KOPT-K1 (cell line): ENCODE results near the gene C1orf210.

Source experiments
- H3K27ac ChIP-seq: fragments of 200-600 bp; sonication (generic); 2 replicates; pipeline ENCODE4 v1.5.1; 2016; ENCODE audit warnings: antibody characterized with exemption, mild to moderate bottlenecking, low read depth, low read length; ENCODE audit not compliant: poor library complexity, severe bottlenecking
- H3K36me3 ChIP-seq: fragments of 200-600 bp; sonication (generic); 2 replicates; pipeline ENCODE4 v1.5.1; 2017; ENCODE audit warnings: antibody characterized with exemption, mild to moderate bottlenecking, low read length, moderate library complexity; ENCODE audit not compliant: insufficient read depth
- H3K9me3 ChIP-seq: fragments of 200-600 bp; sonication (generic); 2 replicates; pipeline ENCODE4 v1.5.1; 2017; ENCODE audit warnings: antibody characterized with exemption, low read length, mild to moderate bottlenecking; ENCODE audit not compliant: insufficient read depth, poor library complexity, severe bottlenecking

The C1orf210 gene

DNA sequence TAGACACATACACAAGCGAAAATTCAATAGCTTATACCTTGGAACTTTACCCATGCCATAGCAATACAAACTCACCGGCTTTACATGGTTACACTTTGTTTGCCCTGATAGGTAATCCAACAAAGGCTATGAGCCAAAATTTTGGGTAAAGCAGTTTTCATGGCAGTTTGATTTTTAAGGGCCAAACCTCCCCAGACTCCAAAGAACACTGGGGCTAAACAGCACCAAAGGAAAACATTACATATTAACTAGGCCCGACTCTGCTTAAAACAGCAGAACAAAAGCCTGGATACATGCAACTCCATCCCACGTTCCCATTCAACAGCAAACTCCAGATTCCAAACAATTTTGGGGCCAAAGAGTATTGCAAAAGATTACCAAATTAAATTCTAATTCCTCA, 19.9 kb downstream of the C1orf210 start:
- no peaks in the 10 kb centered on the region for H3K36me3 ChIP-seq
- H3K9me3 ChIP-seq, result peaks cover 22% of the 10 kb centered on the region
- no peak overlapping the region for H3K27ac ChIP-seq

DNA sequence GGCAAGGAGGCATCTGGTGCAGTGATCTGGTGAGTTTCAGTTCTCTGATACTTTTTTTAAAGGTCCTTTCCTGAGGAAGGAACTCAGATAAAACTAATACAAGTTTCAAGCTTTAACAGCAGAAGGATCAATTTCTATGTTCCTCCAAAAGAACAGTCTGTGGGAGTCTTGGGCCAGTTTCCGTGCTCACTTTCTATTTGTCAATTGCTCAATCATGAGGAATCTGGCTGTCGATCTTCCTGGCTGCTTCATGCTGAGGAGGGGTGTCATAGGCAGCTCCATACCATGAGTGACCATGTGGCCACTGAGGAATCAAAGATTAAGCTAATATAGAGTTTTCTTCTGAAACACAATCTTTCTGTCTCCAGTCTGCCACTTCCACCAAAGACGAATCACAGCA, 27.0 kb downstream of the C1orf210 start:
- H3K36me3 ChIP-seq, result no peaks in the 10 kb centered on the region
- peaks cover 31% of the 10 kb centered on the region for H3K9me3 ChIP-seq
- no peak overlapping the region for H3K27ac ChIP-seq

DNA sequence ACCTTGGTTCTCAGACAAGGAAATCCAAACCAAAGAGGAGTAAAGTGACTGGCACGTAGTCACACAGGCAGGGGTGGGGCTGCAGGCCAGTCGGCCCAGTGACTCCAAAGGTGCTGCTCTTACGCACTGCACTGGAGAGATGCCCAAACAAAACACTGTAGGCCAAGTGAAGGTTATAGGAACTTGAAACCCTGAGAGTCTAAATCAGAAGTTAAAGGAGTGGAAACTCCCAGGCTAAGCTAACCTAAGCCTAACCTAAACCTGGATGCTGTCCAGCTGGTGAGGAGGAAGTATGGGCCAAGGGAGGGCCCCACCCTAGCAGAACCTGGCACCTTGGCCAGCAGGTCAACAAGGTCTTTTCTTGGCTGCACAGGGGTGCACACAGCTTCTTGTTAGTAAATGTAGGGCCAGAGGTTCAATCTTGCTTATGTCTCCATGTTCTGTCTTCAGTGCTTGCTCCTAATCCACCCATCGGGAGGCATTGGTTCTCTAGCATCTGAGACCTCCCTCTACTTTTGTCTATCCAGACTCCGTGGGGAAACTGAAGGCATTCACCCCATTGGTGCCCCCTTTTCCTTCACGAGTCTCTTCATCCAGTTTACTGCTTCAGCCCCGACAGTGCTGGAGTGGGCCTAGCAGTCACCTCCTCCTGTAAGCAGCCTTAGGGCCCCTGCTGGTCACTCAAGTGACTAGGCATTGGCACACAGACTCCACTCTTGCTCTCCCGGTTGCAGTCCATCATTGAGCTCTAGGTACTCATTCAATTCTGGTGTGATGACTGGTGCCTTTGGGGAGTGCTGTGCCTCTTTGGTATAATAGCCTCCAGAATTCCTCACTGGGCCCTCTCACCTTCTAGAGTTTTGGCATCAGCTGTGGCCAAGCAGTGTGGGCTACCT, 28.5 kb downstream of the C1orf210 start:
- Histone ChIP-seq H3K36me3 (no peaks in the 10 kb centered on the region), H3K27ac (no peak overlapping the region), H3K9me3 (peaks cover 19% of the 10 kb centered on the region)

DNA sequence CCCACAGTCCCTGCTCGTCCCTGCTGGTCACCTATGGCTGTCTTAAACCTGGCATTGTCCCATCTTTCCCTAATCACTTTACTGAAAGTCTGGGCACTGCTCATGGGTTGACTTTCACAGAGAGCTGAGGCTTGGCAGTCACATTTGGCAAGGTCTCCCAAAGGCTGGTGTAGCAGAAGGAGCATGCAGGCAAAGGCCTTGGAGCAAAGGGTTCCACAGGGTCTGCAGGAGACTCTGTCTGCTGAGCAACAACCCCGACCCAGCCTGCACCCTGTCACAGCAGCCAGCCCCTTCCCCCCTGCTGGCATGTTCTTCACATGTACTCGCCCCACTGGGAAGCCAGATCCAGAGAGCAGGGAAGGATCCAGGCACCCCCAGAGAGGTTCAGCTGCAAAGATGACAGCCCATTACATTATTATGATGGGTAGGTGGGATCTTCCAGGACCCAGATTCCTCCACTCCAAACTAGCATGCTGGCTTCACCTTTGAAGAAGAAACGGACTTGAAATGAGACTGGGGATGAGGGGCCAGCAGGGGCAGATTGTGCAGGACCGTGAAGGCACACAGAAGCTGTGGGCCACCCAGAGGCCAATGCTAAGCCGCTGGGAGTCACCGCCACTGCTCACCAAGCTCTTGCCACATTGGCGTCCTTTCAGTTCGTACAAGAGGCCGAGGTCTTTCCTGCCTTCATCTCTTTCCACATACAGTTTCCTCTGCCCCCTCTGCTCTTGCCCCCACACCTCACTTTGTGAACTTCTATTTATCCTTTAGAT, 29.8 kb downstream of the C1orf210 start:
- H3K27ac ChIP-seq, result no peak overlapping the region
- no peaks in the 10 kb centered on the region for H3K36me3 ChIP-seq
- peaks cover 28% of the 10 kb centered on the region for H3K9me3 ChIP-seq

DNA sequence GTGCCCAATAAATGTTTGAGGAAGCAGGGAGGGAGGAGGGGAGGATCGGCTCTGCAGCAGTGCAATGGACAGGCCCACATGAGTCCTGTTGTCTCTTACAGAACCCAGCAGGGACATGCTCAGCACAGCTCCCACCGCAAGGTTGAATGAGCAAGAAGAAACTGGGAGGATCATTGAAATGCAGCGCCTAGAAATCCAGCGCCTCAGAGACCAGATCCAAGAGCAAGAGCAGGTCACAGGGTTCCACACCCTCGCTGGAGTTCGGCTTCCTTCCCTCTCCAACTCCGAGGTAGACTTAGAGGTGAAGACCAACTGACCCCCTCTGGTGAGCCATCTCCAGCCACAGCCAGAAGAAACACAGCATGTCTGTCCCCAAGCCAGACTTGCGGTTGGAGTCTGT, 31.5 kb downstream of the C1orf210 start:
- no peaks in the 10 kb centered on the region for H3K36me3 ChIP-seq
- no peak overlapping the region for H3K27ac ChIP-seq
- H3K9me3 ChIP-seq, result peaks cover 42% of the 10 kb centered on the region

DNA sequence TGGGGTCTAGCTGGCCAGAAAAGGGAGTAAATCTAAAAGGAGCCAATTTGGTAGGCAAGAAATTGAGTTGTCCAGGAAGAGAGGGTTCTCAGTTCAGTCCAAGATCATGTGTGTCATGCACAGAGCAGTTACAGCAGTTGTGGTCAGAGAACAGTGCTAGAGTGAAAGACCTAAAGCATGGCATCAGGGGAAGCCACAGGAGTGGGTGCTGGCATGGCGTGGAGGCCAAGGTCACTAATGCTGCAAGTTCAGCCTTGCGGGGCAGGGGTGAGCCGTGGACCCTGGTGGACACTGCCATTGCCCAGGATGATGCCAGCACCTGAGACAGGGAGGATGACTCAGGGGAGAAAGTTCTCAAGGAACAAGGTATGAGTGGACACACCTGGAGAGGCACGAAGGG, 32.2 kb downstream of the C1orf210 start:
- no peak overlapping the region for H3K27ac ChIP-seq
- H3K36me3 ChIP-seq, result no peaks in the 10 kb centered on the region
- peaks cover 39% of the 10 kb centered on the region for H3K9me3 ChIP-seq

DNA sequence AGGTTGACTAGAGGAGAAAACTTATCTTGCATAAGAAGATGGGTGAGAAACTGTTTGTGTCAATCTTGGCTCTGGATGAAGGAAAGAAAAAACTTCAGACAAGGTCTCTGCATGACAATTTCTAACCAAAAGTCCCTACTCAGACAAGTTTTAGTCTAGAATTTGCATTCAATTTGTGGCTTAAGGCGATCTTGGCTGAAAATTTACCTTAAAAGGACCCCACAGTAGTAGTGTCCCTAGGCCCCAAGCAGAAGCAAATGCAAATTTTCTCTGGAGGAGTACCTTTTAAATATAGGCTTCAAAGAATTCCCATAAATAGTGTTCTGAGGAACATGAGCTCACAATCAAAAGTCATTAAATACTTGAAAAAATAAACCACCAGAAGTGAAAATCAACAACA, 33.2 kb downstream of the C1orf210 start:
- Histone ChIP-seq H3K27ac (no peak overlapping the region), H3K9me3 (peaks cover 39% of the 10 kb centered on the region), H3K36me3 (no peaks in the 10 kb centered on the region)

DNA sequence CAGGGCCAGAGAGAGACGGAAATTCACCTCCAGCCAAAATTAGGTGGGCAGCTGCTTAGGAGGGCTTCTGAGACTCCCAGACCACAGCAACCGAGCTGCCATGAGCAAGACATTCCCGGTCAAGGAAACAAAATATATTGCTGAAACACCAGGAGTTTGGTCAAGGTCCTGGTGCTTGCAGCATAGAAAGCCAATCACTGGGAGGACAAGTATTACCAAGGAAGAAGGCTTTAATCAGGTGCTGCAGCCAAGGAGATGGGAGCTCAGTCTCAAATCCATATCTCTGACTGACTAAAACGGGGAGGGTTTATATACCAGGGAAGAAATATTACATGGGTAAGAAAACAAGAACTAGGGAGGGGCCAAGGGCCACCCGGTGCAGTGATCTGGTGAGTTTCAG, 34.4 kb downstream of the C1orf210 start:
- Histone ChIP-seq H3K9me3 (peaks cover 47% of the 10 kb centered on the region), H3K36me3 (no peaks in the 10 kb centered on the region), H3K27ac (no peak overlapping the region)

DNA sequence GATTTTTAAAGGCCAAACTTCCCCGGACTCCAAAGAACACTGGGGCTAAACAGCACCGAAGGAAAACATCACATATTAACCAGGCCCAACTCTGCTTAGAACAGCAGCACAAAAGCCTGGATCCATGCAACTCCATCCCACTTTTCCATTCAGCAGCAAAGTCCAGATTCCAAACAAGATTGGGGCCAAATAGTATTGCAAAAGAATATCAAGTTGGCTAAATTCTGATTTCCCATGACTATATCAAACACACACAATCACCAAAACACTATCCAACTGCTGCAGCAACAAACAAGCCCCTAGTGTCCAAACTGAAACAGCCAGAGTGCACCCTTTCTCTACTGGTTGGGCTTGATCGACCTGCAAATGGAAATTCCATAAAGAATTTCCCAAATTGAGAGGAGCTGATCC, 35.0 kb downstream of the C1orf210 start:
- Histone ChIP-seq H3K36me3 (no peaks in the 10 kb centered on the region), H3K9me3 (peaks cover 50% of the 10 kb centered on the region), H3K27ac (no peak overlapping the region)

DNA sequence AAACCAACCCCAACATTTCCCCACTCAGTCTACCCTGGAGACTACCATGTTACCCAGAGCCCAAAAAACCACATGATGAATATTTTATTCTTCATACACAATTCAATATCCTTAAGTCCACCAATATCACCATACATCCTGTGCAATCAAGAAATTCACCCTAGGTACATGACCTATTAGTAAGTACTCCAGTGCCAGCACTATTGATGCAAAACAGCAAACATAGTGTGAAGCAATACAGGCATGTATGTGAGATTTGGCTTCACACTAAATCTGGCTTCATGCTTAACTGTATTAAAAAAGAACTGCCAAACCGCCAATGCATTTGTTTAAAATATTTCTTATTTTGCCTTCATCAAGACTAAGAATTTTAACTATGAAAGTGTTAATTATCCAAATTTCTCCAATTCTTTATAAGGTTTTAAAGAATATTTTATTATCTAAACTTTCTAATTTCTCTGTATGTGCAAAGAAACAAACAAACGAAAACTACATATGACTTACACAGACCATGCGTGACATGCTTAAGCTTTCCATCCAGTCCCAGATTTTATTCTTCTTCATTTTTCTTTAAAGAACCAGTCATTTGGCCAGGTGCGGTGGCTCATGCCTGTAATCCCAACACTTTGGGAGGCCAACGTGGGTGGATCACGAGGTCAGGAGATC, 38.0 kb downstream of the C1orf210 start:
- Histone ChIP-seq H3K27ac (no peak overlapping the region), H3K9me3 (peaks cover 50% of the 10 kb centered on the region), H3K36me3 (no peaks in the 10 kb centered on the region)

DNA sequence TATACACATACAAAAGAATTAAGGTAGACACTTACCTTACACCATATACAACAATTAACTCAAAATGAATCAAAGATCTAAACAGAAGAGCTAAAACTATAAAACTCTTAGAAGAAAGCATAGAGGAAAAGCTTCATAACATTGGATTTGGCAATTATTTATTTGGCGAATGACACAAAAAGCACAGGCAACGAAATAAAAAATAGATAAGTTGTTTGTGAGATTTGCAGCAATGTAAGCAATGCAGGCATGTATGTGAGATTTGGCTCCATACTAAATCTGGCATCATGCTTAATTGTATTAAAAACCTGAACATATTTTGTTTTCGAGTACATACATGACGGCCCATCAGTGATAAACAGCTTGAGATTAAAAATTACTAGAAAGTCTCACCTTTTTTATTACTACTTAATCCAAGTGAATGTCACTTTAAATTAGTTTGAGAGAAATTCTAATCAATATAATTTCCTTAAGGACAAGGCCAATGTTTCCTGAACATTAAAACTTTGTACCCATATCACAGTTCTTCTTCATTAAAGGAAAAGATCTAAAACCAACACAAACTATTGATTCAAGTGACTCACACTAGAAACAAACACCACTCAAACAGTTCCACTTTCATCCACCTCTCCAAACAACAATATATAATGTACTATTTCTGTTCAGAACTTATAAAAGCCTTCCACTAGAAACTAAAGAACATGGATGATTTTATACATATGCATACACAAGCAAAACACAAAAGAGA, 38.7 kb downstream of the C1orf210 start:
- no peak overlapping the region for H3K27ac ChIP-seq
- H3K9me3 ChIP-seq, result peaks cover 53% of the 10 kb centered on the region

DNA sequence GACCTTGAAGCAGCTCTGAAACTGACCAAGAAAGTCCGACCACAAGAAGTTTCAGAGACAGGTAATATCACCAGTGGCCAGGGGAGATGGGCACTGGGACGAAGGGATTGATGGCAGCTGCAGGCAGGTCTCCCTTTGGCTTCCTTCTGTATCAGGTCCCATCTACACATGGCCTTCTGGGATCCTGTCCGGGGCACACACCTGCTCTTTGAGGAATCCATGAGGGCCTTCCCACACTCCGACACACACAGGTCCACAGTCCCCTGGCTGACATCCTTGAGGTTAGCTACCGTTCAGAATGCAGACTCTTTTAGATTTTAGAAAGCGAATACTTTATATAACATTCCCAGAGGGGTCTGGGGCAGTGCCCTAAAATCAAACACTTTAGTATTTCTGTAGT, 42.1 kb downstream of the C1orf210 start:
- H3K36me3 ChIP-seq, result no peaks in the 10 kb centered on the region
- H3K9me3 ChIP-seq, result peaks cover 29% of the 10 kb centered on the region
- no peak overlapping the region for H3K27ac ChIP-seq

More for the DNA sequence above, 38.7 kb downstream of the C1orf210 start:
- no peaks in the 10 kb centered on the region for H3K36me3 ChIP-seq

DNA sequence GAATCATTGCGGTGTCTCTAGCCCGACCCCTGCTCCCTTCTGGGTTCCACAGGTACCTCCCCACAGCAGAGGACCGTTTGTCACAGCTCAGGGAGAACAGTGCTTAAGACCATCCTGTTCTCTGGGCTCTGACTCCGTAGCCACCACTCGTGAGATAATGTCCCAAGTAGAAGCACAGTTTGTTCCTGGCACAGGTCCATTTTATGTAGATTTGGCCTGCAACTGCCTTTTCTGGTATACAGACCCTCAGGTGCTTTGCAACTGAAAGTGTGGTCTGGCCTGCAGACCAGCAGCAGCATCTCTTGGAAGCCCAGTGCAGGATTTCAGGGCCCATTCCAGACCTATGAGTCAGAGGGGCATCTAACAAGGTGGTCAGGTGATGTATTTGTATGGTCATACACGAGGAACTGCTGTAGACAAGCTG, 44.0 kb downstream of the C1orf210 start:
- no peak overlapping the region for H3K27ac ChIP-seq
- peaks cover 10% of the 10 kb centered on the region for H3K9me3 ChIP-seq
- no peaks in the 10 kb centered on the region for H3K36me3 ChIP-seq

DNA sequence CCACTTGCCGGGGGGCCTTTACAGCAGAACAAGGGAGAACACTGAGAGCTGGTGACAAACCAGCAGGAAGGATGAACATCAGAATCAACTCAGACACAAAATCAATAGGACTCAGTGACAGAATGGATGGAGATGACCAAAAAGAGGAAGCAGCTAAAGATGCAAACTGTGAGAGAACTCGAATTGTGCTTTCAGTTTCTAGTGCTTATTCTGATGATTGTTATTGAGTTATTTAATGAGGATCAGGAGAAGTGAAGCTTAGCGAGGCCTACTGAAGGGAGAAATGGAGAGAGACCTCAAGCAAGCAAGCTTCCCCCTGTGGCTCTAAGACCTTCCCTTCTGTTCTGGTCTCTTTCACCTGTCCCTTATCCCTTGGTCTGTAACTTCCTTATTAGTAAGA, 45.9 kb downstream of the C1orf210 start:
- Histone ChIP-seq H3K36me3 (no peaks in the 10 kb centered on the region), H3K9me3 (peaks cover 3% of the 10 kb centered on the region), H3K27ac (no peak overlapping the region)
